Measurements from ENCODE around the gene MICAL1. TPM values are rescaled to one million over a fixed set of nuclear protein-coding genes. Genes with fewer than 3 reads are reported as not detected.

MICAL1 gene
- total RNA-seq, 4 donors from 2014 or later: 45.4 to 91.0 (median 70.3) TPM

- no peak for TF ChIP-seq CTCF (IDR thresholded peaks at IDR 0.05)
- TF ChIP-seq EP300 (IDR thresholded peaks at IDR 0.05): peak in 1 of 2 donors; percentile 47
- TF ChIP-seq POLR2A (IDR thresholded peaks at IDR 0.05): no peak
- 43 to 49% methylated on average over 16 of the region's 16 CpGs for WGBS, 2 donors
- DNase-seq (ENCODE audit: low spot score in 2 of 2): peak in 1 of 2 donors; percentile 54
- Histone ChIP-seq H3K4me1 (peaks cover 0 to 38% (median 16%) of the 10 kb centered on the region in 4 donors), H3K27me3 (no peaks in the 10 kb centered on the region), H3K36me3 (peaks cover 0 to 26% (median 0%) of the 10 kb centered on the region in 3 donors), H3K4me3 (peak overlapping the region in 3 of 4 donors; percentile 58 to 92 (median 75)), H3K27ac (peak overlapping the region in 3 of 4 donors; percentile 92 to 93 (median 93)), H3K9me3 (no peaks in the 10 kb centered on the region)
These were observed 1.4 kb upstream of the MICAL1 start for GRCh38 chr6:109456710-109457561.

- WGBS, 2 donors: 7 to 20% methylated on average over 9 to 35 of the region's 38 CpGs
These were observed 575 bp upstream of the MICAL1 start for GRCh38 chr6:109456111-109456583.

GRCh38 chr6:109454496-109455436 lies 806 bp downstream of the MICAL1 start:
- H3K27ac ChIP-seq: peak overlapping the region; percentile 56 to 93 (median 92)
- peak in 1 of 2 donors; percentile 41 for DNase-seq (ENCODE audit: low spot score in 2 of 2)
- H3K9me3 ChIP-seq: no peaks in the 10 kb centered on the region
- H3K4me1 ChIP-seq: peaks cover 0 to 38% (median 18%) of the 10 kb centered on the region in 4 donors
- TF ChIP-seq EP300 (IDR thresholded peaks at IDR 0.05) (peak in 1 of 2 donors; percentile 65), CTCF (IDR thresholded peaks at IDR 0.05) (no peak), POLR2A (IDR thresholded peaks at IDR 0.05) (peak; percentile 31 to 34)
- H3K4me3 ChIP-seq: peak overlapping the region; percentile 58 to 92 (median 82)
- peaks cover 0 to 34% (median 6%) of the 10 kb centered on the region in 3 donors for H3K36me3 ChIP-seq
- WGBS, 2 donors: 5 to 6% methylated on average over 30 to 41 of the region's 48 CpGs
- H3K27me3 ChIP-seq: no peaks in the 10 kb centered on the region

More at GRCh38 chr6:109456111-109456583, 575 bp upstream of the MICAL1 start:
- H3K4me1 ChIP-seq: peaks cover 0 to 38% (median 16%) of the 10 kb centered on the region in 4 donors
- H3K27ac ChIP-seq: peak overlapping the region; percentile 56 to 93 (median 92)
- no peaks in the 10 kb centered on the region for H3K27me3 ChIP-seq
- peaks cover 0 to 26% (median 6%) of the 10 kb centered on the region in 3 donors for H3K36me3 ChIP-seq
- no peak for TF ChIP-seq POLR2A (IDR thresholded peaks at IDR 0.05)
- peak in 2 of 5 experiments; percentile 6 to 9 for TF ChIP-seq CTCF (IDR thresholded peaks at IDR 0.05)
- TF ChIP-seq EP300 (IDR thresholded peaks at IDR 0.05): no peak
- no peaks in the 10 kb centered on the region for H3K9me3 ChIP-seq
- peak overlapping the region; percentile 58 to 92 (median 82) for H3K4me3 ChIP-seq
- DNase-seq (ENCODE audit: low spot score in 2 of 2): no peak

GRCh38 chr6:109453594-109454495 lies 1.7 kb downstream of the MICAL1 start:
- 89% methylated on average over 25 to 26 of the region's 27 CpGs for WGBS, 2 donors
- peak overlapping the region; percentile 58 to 92 (median 82) for H3K4me3 ChIP-seq
- TF ChIP-seq CTCF (IDR thresholded peaks at IDR 0.05) (no peak), EP300 (IDR thresholded peaks at IDR 0.05) (no peak)
- no peaks in the 10 kb centered on the region for H3K9me3 ChIP-seq
- peaks cover 0 to 38% (median 18%) of the 10 kb centered on the region in 4 donors for H3K4me1 ChIP-seq
- H3K27me3 ChIP-seq: no peaks in the 10 kb centered on the region
- no peak for DNase-seq (ENCODE audit: low spot score in 2 of 2)
- peaks cover 0 to 43% (median 6%) of the 10 kb centered on the region in 3 donors for H3K36me3 ChIP-seq
- peak overlapping the region; percentile 56 to 93 (median 92) for H3K27ac ChIP-seq

All from tibial nerve (tissue), 4 donors.